ENCODE data around the gene CDH23.

CDH23 gene

DNA sequence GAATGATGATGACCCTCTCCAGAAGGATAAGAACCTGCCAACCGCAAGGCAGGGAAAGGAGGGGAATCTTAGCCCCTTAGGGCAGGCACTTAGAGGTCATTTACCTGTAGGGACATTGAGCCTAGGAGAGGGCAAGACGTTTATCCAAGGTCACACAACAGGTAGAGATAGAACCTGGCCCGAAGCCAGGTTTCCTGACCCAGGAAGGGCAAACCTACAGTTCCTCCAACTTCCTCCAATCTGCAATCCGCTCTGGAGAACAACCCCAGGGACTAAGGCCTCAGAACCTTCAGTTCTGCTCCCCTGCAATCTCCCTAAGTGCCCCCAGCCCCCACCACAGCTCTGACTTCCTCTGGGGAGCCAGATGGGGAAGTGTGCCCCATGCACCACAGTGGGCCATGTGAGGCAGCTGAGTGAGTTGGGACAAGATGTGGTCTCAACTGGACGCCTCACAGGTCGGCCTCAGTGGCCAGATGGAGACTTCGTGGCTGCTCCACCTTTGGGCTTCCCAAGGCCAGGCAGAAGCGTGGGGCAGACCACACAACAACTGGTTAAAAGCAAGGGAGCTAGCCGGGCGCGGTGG lies 455.7 kb downstream of the CDH23 start:
- DNase-seq (ENCODE audit: extremely low read depth in 1 of 2, low read depth in 1 of 2): no peak

DNA sequence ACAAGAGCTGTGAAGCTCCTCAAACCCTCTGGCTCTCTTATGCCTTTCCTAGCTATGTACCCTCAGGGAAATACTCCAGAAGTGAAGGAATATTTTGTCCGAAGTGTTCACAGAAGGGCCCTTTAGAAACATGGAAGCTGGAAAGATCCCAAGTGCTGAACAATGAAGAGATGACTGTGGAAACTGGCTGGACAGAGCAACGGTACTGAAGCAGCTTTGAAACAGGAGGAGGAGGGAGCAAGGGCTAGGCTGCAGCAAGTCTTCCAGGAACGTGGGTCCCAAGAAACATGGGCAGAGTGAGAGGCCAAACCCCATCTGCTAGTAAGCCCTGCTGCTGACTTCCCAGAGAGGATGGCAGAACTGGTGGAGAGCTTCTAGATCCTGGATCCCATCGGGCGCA lies 457.3 kb downstream of the CDH23 start:
- DNase-seq (ENCODE audit: extremely low read depth in 1 of 2, low read depth in 1 of 2): no peak

DNA sequence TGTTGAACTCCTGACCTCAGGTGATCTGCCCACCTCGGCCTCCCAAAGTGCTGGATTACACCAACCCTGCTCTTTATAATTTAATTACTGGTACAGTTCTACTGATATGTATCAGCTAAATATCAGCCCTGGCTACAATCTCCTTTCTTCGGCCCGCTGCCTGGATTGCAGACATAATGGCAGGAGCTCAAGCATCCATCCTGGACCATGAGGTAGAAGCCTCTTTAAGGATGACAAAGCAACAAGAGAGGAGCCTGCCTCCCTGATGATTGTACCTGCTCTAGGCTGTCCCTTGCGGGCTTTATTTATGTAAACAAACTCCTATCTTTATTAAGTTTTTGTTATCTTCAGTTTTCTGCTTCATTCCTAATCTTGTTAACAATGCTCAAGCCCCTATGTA lies 459.9 kb downstream of the CDH23 start:
- no peak for DNase-seq (ENCODE audit: extremely low read depth in 1 of 2, low read depth in 1 of 2)

DNA sequence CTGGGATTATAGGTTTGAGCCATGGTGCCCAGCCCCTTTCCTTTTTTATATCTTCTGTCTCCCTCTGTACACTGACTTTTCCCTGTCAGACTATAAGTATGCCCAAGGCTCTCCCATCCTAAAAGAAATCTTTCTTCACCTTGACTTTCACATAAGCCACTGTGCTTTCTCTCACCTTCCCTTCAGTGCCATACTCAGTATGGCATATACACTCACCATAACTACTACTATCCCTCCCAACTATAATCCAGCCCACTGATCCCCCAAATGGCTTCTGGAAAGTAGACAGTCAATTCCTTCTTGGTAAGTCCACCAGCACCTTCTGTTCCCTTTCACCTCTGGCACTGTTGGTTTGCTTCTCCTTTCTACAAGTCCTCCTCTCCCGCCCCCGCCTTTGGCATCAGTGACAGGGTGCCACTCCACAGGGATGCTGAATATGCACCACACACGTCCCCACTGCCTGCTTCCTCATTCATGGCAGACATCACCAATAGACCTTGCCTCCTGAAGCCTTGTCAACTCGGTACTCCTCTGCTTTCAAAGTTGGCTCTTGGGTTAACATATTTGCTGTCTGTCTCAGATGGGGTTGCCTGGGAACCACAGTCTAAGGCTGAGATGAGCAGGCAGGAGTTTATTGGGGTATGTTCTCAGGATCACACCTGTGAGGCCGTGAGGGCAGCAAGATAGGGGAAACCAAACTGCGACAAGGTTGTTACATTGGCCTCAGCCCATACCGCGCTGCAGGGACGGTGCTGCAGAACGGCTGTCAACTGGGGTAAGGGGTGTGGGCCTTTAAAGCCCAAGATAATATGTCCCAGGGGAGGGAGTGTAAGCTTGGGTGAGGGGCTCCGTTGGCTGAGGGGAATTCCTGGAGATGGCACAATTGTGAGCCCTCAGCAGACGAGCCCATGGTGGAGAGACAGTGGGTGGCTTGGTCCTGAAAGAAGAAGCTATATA lies 461.5 kb downstream of the CDH23 start:
- DNase-seq (ENCODE audit: extremely low read depth in 1 of 2, low read depth in 1 of 2): no peak

DNA sequence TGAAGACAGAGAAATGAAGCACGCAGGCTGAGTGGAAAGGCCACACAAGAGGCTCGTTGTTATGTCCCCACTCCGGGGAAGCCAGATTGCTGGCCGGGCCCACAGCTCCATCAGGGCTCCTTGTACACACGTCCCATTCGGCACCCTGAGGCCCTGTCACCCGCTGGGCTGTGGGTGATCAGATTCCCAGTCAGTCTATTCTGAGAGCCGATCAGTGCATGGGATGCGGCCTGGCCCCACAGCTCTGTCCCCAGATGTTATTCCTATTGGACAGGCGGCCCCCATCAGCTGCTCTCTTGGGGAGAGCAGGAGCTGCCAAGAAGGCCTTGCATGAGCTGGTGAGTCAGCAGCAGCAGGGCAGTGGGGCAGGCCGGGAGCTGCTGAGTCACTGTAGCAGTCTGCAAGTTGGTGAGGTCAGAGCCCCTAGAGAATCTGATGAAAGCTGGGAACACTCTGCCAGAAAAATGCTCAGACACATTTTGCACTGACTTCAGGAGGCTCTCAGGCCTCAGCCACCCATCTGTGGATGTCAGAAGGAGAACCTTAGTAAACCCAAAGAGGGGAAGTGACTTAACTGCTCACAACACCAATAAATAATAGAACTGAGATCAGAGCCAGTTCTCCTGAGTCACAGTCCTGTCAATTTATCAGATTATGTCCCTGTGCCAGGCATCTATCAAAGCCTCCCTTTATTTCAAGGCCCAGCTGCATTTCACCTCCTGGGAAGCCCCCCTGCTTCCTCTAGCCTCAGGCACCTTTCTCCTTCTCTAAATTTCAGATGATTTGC lies 463.7 kb downstream of the CDH23 start:
- DNase-seq (ENCODE audit: extremely low read depth in 1 of 2, low read depth in 1 of 2): peak in 1 of 2 donors; percentile 52

DNA sequence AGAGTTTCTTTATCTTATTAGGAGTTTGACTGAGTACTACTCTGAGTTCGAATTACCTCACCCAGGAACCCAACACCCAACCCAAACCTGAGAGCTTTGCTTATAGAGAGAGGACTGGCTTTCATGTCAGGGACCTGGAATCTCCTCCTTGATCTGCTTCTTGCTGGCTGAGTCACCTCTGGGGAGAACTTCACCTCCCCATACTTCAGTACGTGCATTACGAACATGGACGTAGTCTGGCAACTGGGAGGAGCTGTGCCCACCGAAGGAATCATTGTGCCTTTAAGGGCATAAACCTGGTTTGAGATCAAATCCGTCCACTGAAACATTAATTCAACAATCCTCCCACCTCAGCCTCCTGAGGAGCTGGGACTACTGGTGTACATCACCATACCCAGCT lies 466.5 kb downstream of the CDH23 start:
- no peak for DNase-seq (ENCODE audit: extremely low read depth in 1 of 2, low read depth in 1 of 2)

DNA sequence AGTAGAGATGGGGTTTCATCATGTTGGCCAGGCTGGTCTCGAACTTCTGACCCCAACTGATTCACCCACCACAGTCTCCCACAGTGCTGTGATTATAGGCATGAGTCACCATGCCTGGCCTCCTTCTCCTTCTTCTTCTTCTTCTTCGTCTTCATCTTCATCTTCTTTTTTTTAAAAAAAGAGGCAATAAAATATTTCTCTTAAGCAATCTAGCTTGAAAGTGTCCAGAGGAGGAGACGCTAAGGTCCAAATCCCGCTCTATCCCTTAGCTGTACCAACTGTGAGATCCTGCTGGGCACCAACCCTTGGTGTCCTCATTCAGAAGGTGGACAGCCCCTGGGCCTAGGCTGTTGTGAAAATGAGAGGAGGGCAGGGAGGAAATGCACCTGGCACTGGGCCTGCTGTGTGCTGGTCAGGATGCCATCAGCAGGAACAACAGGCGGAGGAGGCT lies 468.2 kb downstream of the CDH23 start:
- peak in 1 of 2 donors; percentile 23 for DNase-seq (ENCODE audit: extremely low read depth in 1 of 2, low read depth in 1 of 2)
